ENCODE measurements around the gene MTFMT.
A peak's percentile ranks its signal among the peaks of the same experiment; 100 is the strongest.

MTFMT gene

DNA sequence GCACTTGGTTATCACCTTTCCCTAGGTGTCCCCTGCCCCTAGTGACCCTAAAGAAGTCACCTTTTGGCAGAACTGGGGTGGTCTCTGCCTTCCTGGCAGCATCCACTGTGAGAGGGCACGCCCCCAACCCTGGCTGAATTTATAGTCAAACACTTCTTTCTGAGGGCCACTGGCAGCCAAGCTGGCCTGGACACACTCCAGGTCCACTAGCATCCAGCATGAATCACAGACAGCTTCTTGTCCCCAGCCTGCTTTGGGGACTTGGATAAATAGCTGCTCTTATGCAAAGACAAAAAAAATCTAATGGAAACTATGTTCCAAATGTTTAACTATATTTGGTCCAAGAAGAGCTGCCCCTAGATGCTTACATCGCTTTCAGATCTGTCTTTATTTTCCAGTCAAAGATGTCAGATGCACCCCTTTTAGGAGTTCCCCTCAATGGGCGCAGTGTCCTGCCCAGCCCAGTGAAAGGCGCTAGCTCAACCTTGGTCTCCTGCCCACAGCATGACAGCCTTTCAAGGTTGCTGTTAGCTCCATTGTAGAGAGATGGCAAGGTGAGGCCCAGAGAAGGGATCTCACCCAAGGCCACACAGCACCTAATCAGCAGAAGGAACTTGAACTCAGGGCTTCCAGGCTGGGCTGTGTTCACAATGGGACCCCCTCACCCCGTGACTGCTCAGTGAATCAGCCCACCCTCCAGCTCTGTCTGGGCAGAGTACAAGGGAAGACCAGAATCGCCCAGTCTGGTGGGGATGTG lies 31.4 kb upstream of the MTFMT start:
- DNase-seq (ENCODE audit: low read depth in 2 of 2), result no peak

GRCh38 chr15:65059931-65060596 lies 30.6 kb upstream of the MTFMT start:
- no peak for DNase-seq (ENCODE audit: low read depth in 2 of 2)

GRCh38 chr15:65059369-65059750 lies 29.9 kb upstream of the MTFMT start:
- DNase-seq (ENCODE audit: low read depth in 2 of 2), result no peak

GRCh38 chr15:65058394-65059368 lies 29.2 kb upstream of the MTFMT start:
- no peak for DNase-seq (ENCODE audit: low read depth in 2 of 2)

DNA sequence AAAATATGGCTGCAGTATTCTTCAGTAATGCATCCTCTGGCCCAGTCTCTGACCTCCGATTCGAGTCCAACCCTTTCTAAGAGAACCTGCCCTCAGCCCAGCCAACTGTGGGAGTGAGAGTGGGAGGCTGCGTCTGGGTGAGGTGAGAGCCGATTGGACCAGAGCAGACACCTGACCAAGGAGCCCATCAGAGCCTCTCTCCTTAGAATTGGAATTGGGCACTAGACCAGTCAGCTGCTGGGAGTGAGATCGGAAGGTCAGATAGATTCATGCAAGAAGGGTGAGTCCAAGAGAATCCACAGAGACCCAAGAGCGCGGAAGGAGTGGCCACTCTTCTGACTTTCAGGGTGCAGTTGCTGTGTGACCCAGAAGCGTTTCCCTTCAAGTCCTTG lies 28.1 kb upstream of the MTFMT start:
- no peak for DNase-seq (ENCODE audit: low read depth in 2 of 2)

DNA sequence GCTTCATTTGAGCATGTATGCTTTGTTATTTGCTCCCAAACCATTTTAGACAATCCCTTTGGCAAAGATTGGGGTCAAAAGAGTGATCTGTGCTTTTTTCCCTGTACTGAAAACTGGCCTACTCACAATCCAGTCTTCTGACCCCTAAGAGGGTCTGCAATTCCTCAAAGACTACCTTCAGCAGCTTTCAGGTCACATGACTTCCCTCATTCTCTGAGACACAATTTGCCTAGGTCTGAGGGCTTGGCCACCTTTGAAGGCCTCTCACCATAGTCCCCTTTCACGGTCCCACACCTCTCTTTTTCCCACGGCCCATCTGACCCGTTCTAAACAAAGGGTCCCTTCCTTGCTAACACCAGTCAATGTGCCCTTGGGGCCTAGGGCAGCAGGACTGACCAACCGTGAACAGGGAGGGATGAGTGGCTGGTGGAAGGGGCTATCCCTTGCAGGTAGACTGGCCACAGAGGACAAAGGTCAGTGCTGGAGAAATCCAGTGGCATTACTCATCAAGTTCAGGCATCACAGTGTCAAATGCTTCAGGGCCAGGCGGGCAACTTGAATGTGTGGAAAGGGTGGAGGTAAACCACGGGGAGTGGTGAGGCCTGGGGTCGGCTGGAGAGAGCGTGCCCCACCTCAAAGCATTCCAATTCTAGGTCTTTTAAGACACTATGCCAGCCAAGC lies 27.6 kb upstream of the MTFMT start:
- no peak for DNase-seq (ENCODE audit: low read depth in 2 of 2)

DNA sequence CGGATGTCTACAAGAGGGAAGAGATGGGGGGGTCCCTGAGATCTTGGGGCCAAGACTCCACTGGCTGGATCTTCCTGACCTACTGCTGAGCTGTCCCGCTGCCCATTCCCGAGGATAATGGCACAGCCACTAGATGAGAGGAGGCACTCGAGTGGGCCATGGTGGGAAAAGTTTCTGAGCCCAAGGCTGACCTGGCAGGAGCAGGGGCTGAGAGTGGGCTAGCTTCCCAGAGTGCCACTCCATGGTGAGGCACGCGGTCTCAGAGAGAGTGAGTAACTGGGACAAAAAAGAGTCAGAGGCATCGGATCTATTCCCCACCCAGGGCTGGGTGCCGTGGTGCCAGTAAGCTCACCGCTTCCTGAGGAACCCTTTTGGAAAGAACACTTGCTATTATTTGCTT lies 26.7 kb upstream of the MTFMT start:
- DNase-seq (ENCODE audit: low read depth in 2 of 2), result no peak

- no peak for DNase-seq (ENCODE audit: low read depth in 2 of 2)
Measured at GRCh38 chr15:65055201-65055870, 25.9 kb upstream of the MTFMT start.

GRCh38 chr15:65054333-65055200 lies 25.1 kb upstream of the MTFMT start:
- DNase-seq (ENCODE audit: low read depth in 2 of 2), result peak; percentile 30 to 38

DNA sequence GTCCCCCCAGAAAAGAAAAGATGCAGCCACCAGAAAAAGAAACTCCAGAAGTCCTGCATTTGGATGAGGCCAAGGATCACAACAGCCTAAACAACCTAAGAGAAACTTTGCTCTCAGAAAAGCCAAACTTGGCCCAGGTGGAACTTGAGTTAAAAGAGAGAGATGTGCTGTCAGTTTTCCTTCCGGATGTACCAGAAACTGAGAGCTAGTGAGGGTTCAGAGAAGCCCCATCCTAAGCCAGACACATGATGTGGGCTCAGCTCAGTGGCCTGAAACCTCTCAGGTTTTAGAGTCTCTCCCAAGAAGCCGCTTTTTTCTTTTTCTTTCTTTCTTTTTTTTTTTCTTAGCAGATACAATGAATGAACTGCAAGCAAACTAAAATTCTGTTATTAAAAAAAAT lies 23.5 kb upstream of the MTFMT start:
- no peak for DNase-seq (ENCODE audit: low read depth in 2 of 2)

GRCh38 chr15:65051266-65051665 lies 21.8 kb upstream of the MTFMT start:
- no peak for DNase-seq (ENCODE audit: low read depth in 2 of 2)

- no peak for DNase-seq (ENCODE audit: low read depth in 2 of 2)
Measured at GRCh38 chr15:65050270-65050669, 20.8 kb upstream of the MTFMT start.

GRCh38 chr15:65049418-65049840 lies 20.0 kb upstream of the MTFMT start:
- DNase-seq (ENCODE audit: low read depth in 2 of 2), result peak; percentile 86 to 88

DNA sequence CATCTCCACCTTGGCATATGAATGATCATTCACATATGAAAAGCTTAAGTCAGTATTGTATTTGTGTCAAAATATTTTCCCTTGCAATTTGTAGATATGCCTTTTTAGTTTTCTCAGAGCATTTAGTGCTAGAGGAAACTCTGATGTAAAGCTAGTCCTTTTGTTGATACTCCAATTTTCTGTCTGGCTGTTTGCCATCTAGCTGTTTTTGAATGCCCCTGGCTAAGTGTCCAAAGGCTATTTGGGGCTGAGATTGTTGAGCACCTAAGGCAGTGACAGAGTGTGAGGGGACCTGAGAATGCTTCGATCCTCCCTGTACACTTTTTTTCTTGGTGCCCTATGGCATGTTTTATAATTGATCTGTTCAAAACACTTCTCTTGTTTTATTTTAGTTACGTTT lies 18.8 kb upstream of the MTFMT start:
- DNase-seq (ENCODE audit: low read depth in 2 of 2), result no peak

GRCh38 chr15:65044724-65045481 lies 15.5 kb upstream of the MTFMT start, which contains the start of gene SLC51B:
Gene SLC51B (plus strand): TSS chr15:65045387. CDS start chr15:65050005, 4,618 bp downstream.
- DNase-seq (ENCODE audit: low read depth in 2 of 2), result no peak

- peak in 1 of 2 donors; percentile 11 for DNase-seq (ENCODE audit: low read depth in 2 of 2)
Measured at GRCh38 chr15:65044218-65044617, 14.8 kb upstream of the MTFMT start.

- DNase-seq (ENCODE audit: low read depth in 2 of 2), result no peak
Measured at GRCh38 chr15:65042776-65043327, 13.4 kb upstream of the MTFMT start.

- DNase-seq (ENCODE audit: low read depth in 2 of 2), result no peak
Measured at GRCh38 chr15:65041787-65042186, 12.3 kb upstream of the MTFMT start.

DNA sequence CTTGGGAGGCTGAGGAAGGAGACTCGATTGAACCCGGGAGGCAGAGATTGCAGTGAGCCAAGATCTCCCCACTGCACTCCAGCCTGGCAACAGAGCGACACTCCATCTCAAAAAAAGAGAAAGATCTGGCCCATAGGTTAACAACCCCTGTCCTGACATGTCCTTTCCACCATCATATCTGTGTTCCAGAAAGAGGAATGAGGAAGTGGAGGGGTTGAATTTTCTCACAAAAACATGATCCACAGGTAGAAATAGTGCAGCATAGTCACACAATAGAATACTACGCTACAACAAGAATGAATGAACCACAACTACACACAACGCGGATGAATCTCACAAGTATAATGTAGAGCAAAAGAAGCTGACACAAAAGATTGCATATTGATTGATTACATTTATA lies 11.0 kb upstream of the MTFMT start:
- no peak for DNase-seq (ENCODE audit: low read depth in 2 of 2)

All from stimulated activated CD4-positive, alpha-beta T cell treated with anti-CD3 and anti-CD28 coated beads, Interleukin-15, amount 100 ng/mL, for 48 hours (primary cell).